A673 (cell line): Measurements from ENCODE around the gene DPP10.

Source experiments
- CTCF ChIP-seq: fragments of 300-800, 200-600 bp; sonication (generic); conservative IDR thresholded peaks from 2 replicates; pipeline ENCODE4 v1.5.1; 2017; ENCODE audit warnings: low read depth, mild to moderate bottlenecking, antibody characterized with exemption, low read length, moderate library complexity, mixed read lengths
- EZH2 ChIP-seq: fragments of 200-600 bp; sonication (generic); IDR thresholded peaks from 2 replicates; pipeline ENCODE4 v1.6.1; 2017; ENCODE audit warnings: borderline replicate concordance, low read depth, mild to moderate bottlenecking, mixed read lengths, antibody characterized with exemption, low read length; ENCODE audit not compliant: poor library complexity, severe bottlenecking

- TF ChIP-seq CTCF, result no peak
- TF ChIP-seq EZH2, result no peak
These were observed 417.5 kb downstream of the DPP10 start for GRCh38 chr2:114859726-114860510.
